Hepatocyte (in vitro differentiated cells): ENCODE data around the gene TTC28. TPM values are rescaled to one million over a fixed set of nuclear protein-coding genes. Genes with fewer than 3 reads are reported as not detected.

Source experiments
- DNase-seq: peaks from one replicate; pipeline ENCODE4 v3.0.0-alpha.2; 2016; ENCODE audit warnings: low spot score
- H2AFZ ChIP-seq: fragments of 200-600 bp; sonication (generic); 2 replicates; pipeline ENCODE4 v1.6.0; 2016; ENCODE audit warnings: antibody characterized with exemption, mild to moderate bottlenecking
- H3K27ac ChIP-seq: fragments of 200-600 bp; sonication (generic); 2 replicates; pipeline ENCODE4 v1.5.1; 2016; ENCODE audit warnings: mild to moderate bottlenecking
- H3K27me3 ChIP-seq: fragments of 200-600 bp; sonication (generic); 2 replicates; pipeline ENCODE4 v1.6.1; 2016
- H3K36me3 ChIP-seq: fragments of 200-600 bp; sonication (generic); replicated peaks from 2 replicates; pipeline ENCODE4 v1.5.1; 2016; ENCODE audit warnings: low read depth; ENCODE audit not compliant: insufficient read depth
- H3K4me1 ChIP-seq: fragments of 200-600 bp; sonication (generic); 2 replicates; pipeline ENCODE4 v1.5.1; 2016; ENCODE audit warnings: mild to moderate bottlenecking, moderate library complexity; ENCODE audit not compliant: insufficient read depth
- H3K4me2 ChIP-seq: fragments of 200-600 bp; sonication (generic); 2 replicates; pipeline ENCODE4 v1.6.0; 2016
- H3K4me3 ChIP-seq: fragments of 200-600 bp; sonication (generic); 2 replicates; pipeline ENCODE4 v1.5.1; 2016; ENCODE audit warnings: mild to moderate bottlenecking
- H3K79me2 ChIP-seq: fragments of 200-600 bp; sonication (generic); 2 replicates; pipeline ENCODE4 v1.6.0; 2017; ENCODE audit warnings: mild to moderate bottlenecking
- H3K9me2 ChIP-seq: fragments of 200-600 bp; sonication (generic); replicated peaks from 2 replicates; pipeline ENCODE4 v1.6.0; 2017; ENCODE audit warnings: mild to moderate bottlenecking; ENCODE audit not compliant: insufficient read depth
- H3K9me3 ChIP-seq: fragments of 200-600 bp; sonication (generic); 2 replicates; pipeline ENCODE4 v1.5.1; 2016; ENCODE audit warnings: low read depth, mild to moderate bottlenecking
- H4K20me1 ChIP-seq: fragments of 200-600 bp; sonication (generic); 2 replicates; pipeline ENCODE4 v1.6.0; 2016; ENCODE audit warnings: mild to moderate bottlenecking; ENCODE audit not compliant: insufficient read depth, poor library complexity, severe bottlenecking
- EZH2 ChIP-seq: fragments of 200-600 bp; sonication (generic); IDR thresholded peaks from 2 replicates; pipeline ENCODE4 v1.6.1; 2016; ENCODE audit warnings: antibody characterized with exemption, mild to moderate bottlenecking, borderline replicate concordance
- EZH2phosphoT487 ChIP-seq: fragments of 200-600 bp; sonication (generic); IDR thresholded peaks from one replicate; pipeline ENCODE4 v1.6.1; 2018; ENCODE audit warnings: antibody characterized with exemption, mild to moderate bottlenecking, low read depth, moderate library complexity; ENCODE audit not compliant: unreplicated experiment, severe bottlenecking
- WGBS: methylation state at CpG from one replicate; pipeline ENCODE4 v1.1.6; 2016; ENCODE audit warnings: low lambda C conversion rate; ENCODE audit errors: missing lambda C conversion rate; 5-methylcytosine and 5-hydroxymethylcytosine counted together
- polyA plus RNA-seq: library from polyadenylated mRNA; unstranded; fragments of >200 nt; fragmentation: Nextera tagmentation; extraction: Ambion mirVana; gene quantifications from 2 replicates; pipeline ENCODE4 v1.2.1, GENCODE V29; 2016
- total RNA-seq: library from RNA; depleted of rRNA; stranded (reverse); fragments of >200 nt; gene quantifications from 2 replicates; pipeline ENCODE4 v1.2.3, GENCODE V29; 2014
- TF ChIP-seq, protein P1 (sequence below): fragments of 200-600 bp; sonication (generic); IDR thresholded peaks from 2 replicates; pipeline ENCODE4 v1.5.1; 2016; ENCODE audit warnings: antibody characterized with exemption, mild to moderate bottlenecking; ENCODE audit not compliant: poor library complexity

The TTC28 gene
- total and polyA plus RNA-seq, 2 experiments from 2014 or later, result 14.7 to 30.4 TPM

DNA sequence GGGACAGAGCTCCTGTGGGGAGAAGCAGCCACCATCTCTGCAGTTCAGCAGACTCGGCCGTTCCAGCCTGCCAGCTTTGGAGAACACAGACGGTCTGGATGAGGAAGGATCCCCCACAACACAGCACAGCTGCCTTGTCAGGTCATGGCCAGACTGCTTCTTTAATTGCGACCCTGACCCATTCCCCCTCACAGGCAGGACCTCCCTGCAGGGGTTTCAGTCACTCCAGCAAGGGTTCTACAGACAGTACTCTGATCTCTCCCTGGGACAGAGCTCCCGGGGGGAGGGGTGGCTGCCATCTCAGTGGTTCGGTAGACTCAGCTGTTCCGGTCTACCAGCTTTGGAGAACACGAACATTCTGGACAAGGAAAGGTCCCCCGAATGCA lies 173.5 kb downstream of the TTC28 start:
- H3K4me1 ChIP-seq, result no peaks in the 10 kb centered on the region
- no peak for TF ChIP-seq EZH2phosphoT487
- no peak for TF ChIP-seq EZH2
- TF ChIP-seq, protein P1, sequence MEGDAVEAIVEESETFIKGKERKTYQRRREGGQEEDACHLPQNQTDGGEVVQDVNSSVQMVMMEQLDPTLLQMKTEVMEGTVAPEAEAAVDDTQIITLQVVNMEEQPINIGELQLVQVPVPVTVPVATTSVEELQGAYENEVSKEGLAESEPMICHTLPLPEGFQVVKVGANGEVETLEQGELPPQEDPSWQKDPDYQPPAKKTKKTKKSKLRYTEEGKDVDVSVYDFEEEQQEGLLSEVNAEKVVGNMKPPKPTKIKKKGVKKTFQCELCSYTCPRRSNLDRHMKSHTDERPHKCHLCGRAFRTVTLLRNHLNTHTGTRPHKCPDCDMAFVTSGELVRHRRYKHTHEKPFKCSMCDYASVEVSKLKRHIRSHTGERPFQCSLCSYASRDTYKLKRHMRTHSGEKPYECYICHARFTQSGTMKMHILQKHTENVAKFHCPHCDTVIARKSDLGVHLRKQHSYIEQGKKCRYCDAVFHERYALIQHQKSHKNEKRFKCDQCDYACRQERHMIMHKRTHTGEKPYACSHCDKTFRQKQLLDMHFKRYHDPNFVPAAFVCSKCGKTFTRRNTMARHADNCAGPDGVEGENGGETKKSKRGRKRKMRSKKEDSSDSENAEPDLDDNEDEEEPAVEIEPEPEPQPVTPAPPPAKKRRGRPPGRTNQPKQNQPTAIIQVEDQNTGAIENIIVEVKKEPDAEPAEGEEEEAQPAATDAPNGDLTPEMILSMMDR, result no peak
- no peaks in the 10 kb centered on the region for H3K27me3 ChIP-seq
- no peak overlapping the region for H2AFZ ChIP-seq
- no peaks in the 10 kb centered on the region for H3K9me2 ChIP-seq
- peaks cover 4% of the 10 kb centered on the region for H3K9me3 ChIP-seq
- 90% methylated on average over 9 of the region's 9 CpGs for WGBS
- H3K4me2 ChIP-seq, result no peak overlapping the region
- H3K4me3 ChIP-seq, result no peak overlapping the region
- H4K20me1 ChIP-seq, result no peaks in the 10 kb centered on the region
- no peak overlapping the region for H3K27ac ChIP-seq
- peaks cover 6% of the 10 kb centered on the region for H3K79me2 ChIP-seq
- no peaks in the 10 kb centered on the region for H3K36me3 ChIP-seq
- DNase-seq, result no peak

- no peak overlapping the region for H3K27ac ChIP-seq
These were observed 174.1 kb downstream of the TTC28 start for GRCh38 chr22:28505416-28506149.

DNA sequence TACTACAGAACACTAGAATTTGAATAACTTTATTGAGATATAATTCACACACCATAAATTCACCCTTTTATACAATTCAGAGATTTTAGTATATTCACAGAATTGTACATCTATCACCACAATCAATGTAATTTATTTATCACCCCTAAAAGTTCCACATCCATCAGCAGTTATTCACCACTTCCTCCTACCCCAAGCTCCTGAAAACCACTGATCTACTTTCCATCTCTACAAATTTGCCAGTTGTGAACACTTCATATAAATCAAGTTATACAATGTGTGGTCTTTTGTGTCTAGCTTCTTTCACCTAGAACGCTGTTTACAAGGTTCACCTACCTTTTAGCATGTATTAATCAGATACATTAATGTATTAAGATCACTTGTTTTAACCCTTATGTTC lies 179.6 kb downstream of the TTC28 start:
- TF ChIP-seq, protein P1, result no peak
- no peaks in the 10 kb centered on the region for H3K9me2 ChIP-seq
- WGBS, result 90% methylated on average over 1 of the region's 1 CpG

More at GRCh38 chr22:28505416-28506149, 174.1 kb downstream of the TTC28 start:
- Histone ChIP-seq H3K27me3 (no peaks in the 10 kb centered on the region), H3K9me3 (no peaks in the 10 kb centered on the region), H3K4me1 (no peaks in the 10 kb centered on the region), H3K4me3 (no peak overlapping the region), H4K20me1 (no peaks in the 10 kb centered on the region), H3K9me2 (no peaks in the 10 kb centered on the region), H3K36me3 (no peaks in the 10 kb centered on the region), H2AFZ (no peak overlapping the region), H3K79me2 (peaks cover 2% of the 10 kb centered on the region), H3K4me2 (no peak overlapping the region)
- no peak for TF ChIP-seq EZH2
- TF ChIP-seq, protein P1, result no peak
- TF ChIP-seq EZH2phosphoT487, result no peak
- 90% methylated on average over 15 of the region's 15 CpGs for WGBS
- no peak for DNase-seq

More for the DNA sequence above, 179.6 kb downstream of the TTC28 start:
- Histone ChIP-seq H3K27ac (no peak overlapping the region), H3K4me2 (no peak overlapping the region), H3K9me3 (no peaks in the 10 kb centered on the region), H3K4me1 (no peaks in the 10 kb centered on the region), H3K4me3 (no peak overlapping the region), H3K27me3 (no peaks in the 10 kb centered on the region), H3K79me2 (no peaks in the 10 kb centered on the region), H3K36me3 (no peaks in the 10 kb centered on the region), H4K20me1 (no peaks in the 10 kb centered on the region), H2AFZ (no peak overlapping the region)
- no peak for DNase-seq
